MM.1S (cell line): ENCODE data around the gene TMEM108.

Experiments used
- DNase-seq: peaks from one replicate; pipeline ENCODE4 v3.0.0-alpha.2; 2015
- H2AFZ ChIP-seq: fragments of 300-600 bp; sonication (generic); 2 replicates; pipeline ENCODE4 v1.6.0; 2016; ENCODE audit warnings: antibody characterized with exemption, low read length
- H3F3A ChIP-seq: fragments of 300-600 bp; sonication (generic); 2 replicates; pipeline ENCODE4 v1.6.1; 2016; ENCODE audit warnings: mild to moderate bottlenecking, antibody characterized with exemption, low read length, moderate library complexity, mixed read lengths; ENCODE audit not compliant: insufficient read depth
- H3K27ac ChIP-seq: fragments of 300-600 bp; sonication (generic); 2 replicates; pipeline ENCODE4 v1.5.1; 2016; ENCODE audit warnings: mild to moderate bottlenecking, low read length
- H3K27me3 ChIP-seq: fragments of 300-600 bp; sonication (generic); replicated peaks from 2 replicates; pipeline ENCODE4 v1.6.0; 2016; ENCODE audit warnings: low read length; ENCODE audit not compliant: insufficient read depth
- H3K36me3 ChIP-seq: fragments of 300-600 bp; sonication (generic); replicated peaks from 2 replicates; pipeline ENCODE4 v1.6.1; 2016; ENCODE audit warnings: mild to moderate bottlenecking, low read length, mixed read lengths; ENCODE audit not compliant: insufficient read depth
- H3K4me1 ChIP-seq: fragments of 300-600 bp; sonication (generic); 2 replicates; pipeline ENCODE4 v1.6.1; 2016; ENCODE audit warnings: low read length, mixed read lengths
- H3K4me2 ChIP-seq: fragments of 300-600 bp; sonication (generic); 2 replicates; pipeline ENCODE4 v1.6.0; 2016; ENCODE audit warnings: low read depth, low read length
- H3K4me3 ChIP-seq: fragments of 300-600 bp; sonication (generic); 2 replicates; pipeline ENCODE4 v1.5.1; 2016; ENCODE audit warnings: low read length, mixed read lengths
- H3K79me2 ChIP-seq: fragments of 300-600 bp; sonication (generic); 2 replicates; pipeline ENCODE4 v1.6.1; 2016; ENCODE audit warnings: mixed run types, low read length, mixed read lengths
- H3K9ac ChIP-seq: fragments of 300-600 bp; sonication (generic); 2 replicates; pipeline ENCODE4 v1.6.1; 2016; ENCODE audit warnings: low read length, mixed read lengths
- H3K9me2 ChIP-seq: fragments of 300-600 bp; sonication (generic); replicated peaks from 2 replicates; pipeline ENCODE4 v1.6.1; 2016; ENCODE audit warnings: mild to moderate bottlenecking, low read length, mixed read lengths; ENCODE audit not compliant: insufficient read depth
- H3K9me3 ChIP-seq: fragments of 300-600 bp; sonication (generic); replicated peaks from 2 replicates; pipeline ENCODE4 v1.6.1; 2016; ENCODE audit warnings: mild to moderate bottlenecking, low read length, mixed read lengths; ENCODE audit not compliant: insufficient read depth
- H4K20me1 ChIP-seq: fragments of 300-600 bp; sonication (generic); 2 replicates; pipeline ENCODE4 v1.6.1; 2016; ENCODE audit warnings: mild to moderate bottlenecking, low read length, moderate library complexity, mixed read lengths; ENCODE audit not compliant: insufficient read depth
- EZH2 ChIP-seq: fragments of 300-600 bp; sonication (generic); optimal IDR thresholded peaks from 2 replicates; pipeline ENCODE3; 2017; ENCODE audit warnings: low read depth, mild to moderate bottlenecking, antibody characterized with exemption, low read length, mixed read lengths
- EZH2phosphoT487 ChIP-seq: fragments of 300-600 bp; sonication (generic); IDR thresholded peaks from 2 replicates; pipeline ENCODE4 v1.6.1; 2018; ENCODE audit warnings: antibody characterized with exemption, low read length
- TF ChIP-seq, protein P1 (sequence below): fragments of 300-600 bp; sonication (generic); IDR thresholded peaks from 2 replicates; pipeline ENCODE4 v1.5.1; 2016; ENCODE audit warnings: antibody characterized with exemption, low read length, mixed read lengths

TMEM108 gene

DNA sequence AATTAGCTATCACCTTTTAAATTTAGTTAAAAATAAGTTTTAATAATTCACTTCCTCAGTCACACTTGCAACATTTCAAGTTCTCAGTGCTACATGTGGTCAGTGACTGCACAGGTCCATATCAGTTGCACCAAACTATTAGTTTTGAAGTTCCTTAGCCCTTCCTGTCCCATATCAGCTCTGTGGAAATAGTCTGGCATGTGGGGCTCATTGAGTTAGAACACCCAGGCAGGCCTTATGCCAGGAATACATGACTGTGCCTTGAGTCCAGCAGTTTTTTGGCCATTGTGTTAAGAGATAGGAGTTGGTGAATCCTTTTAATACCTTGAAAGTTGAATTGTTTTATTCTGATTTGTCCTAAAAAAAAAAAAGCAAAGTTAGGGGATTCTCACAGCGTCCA is 207.9 kb downstream of the TMEM108 start:
- TF ChIP-seq, protein P1, sequence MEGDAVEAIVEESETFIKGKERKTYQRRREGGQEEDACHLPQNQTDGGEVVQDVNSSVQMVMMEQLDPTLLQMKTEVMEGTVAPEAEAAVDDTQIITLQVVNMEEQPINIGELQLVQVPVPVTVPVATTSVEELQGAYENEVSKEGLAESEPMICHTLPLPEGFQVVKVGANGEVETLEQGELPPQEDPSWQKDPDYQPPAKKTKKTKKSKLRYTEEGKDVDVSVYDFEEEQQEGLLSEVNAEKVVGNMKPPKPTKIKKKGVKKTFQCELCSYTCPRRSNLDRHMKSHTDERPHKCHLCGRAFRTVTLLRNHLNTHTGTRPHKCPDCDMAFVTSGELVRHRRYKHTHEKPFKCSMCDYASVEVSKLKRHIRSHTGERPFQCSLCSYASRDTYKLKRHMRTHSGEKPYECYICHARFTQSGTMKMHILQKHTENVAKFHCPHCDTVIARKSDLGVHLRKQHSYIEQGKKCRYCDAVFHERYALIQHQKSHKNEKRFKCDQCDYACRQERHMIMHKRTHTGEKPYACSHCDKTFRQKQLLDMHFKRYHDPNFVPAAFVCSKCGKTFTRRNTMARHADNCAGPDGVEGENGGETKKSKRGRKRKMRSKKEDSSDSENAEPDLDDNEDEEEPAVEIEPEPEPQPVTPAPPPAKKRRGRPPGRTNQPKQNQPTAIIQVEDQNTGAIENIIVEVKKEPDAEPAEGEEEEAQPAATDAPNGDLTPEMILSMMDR = no peak
- TF ChIP-seq EZH2phosphoT487 (no peak), EZH2 (no peak)
- H3K4me3 ChIP-seq = no peak overlapping the region
- no peaks in the 10 kb centered on the region for H3K9me3 ChIP-seq
- H3K9ac ChIP-seq = no peak overlapping the region
- no peaks in the 10 kb centered on the region for H3K36me3 ChIP-seq
- no peaks in the 10 kb centered on the region for H3K4me1 ChIP-seq
- H3K27me3 ChIP-seq = no peaks in the 10 kb centered on the region
- H2AFZ ChIP-seq = no peak overlapping the region
- no peaks in the 10 kb centered on the region for H3F3A ChIP-seq
- no peak for DNase-seq
- no peaks in the 10 kb centered on the region for H3K79me2 ChIP-seq
- H4K20me1 ChIP-seq = no peaks in the 10 kb centered on the region
- no peaks in the 10 kb centered on the region for H3K9me2 ChIP-seq
- no peak overlapping the region for H3K27ac ChIP-seq
- H3K4me2 ChIP-seq = no peak overlapping the region

DNA sequence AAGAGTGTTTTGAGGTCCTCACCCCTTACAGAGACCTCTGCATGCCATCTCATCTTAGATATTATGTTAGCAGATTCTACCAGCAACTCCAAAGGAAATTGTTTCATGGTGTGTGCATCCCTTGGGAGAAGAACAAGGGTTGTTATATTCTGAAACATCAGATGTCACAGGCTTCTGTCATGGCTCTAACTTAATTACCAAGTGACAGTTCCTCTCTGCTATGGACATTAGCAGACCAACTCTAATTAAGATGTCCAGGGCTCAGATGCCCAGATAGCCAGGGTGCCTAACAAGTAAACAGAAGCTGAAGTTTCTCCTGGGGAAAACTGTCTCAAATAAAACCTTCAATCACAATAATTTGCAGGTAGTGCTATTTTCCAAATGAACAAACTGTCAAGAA is 208.6 kb downstream of the TMEM108 start:
- H3K27me3 ChIP-seq = no peaks in the 10 kb centered on the region
- TF ChIP-seq EZH2phosphoT487 = no peak
- no peak for TF ChIP-seq EZH2
- TF ChIP-seq, protein P1 = no peak
- no peak overlapping the region for H3K4me3 ChIP-seq
- H3K9ac ChIP-seq = no peak overlapping the region
- H2AFZ ChIP-seq = no peak overlapping the region
- H3K36me3 ChIP-seq = no peaks in the 10 kb centered on the region
- no peaks in the 10 kb centered on the region for H3K9me2 ChIP-seq
- H3K9me3 ChIP-seq = no peaks in the 10 kb centered on the region
- H3K4me2 ChIP-seq = no peak overlapping the region
- no peak for DNase-seq
- H4K20me1 ChIP-seq = no peaks in the 10 kb centered on the region
- no peaks in the 10 kb centered on the region for H3K79me2 ChIP-seq
- no peak overlapping the region for H3K27ac ChIP-seq
- H3F3A ChIP-seq = no peaks in the 10 kb centered on the region
- no peaks in the 10 kb centered on the region for H3K4me1 ChIP-seq

DNA sequence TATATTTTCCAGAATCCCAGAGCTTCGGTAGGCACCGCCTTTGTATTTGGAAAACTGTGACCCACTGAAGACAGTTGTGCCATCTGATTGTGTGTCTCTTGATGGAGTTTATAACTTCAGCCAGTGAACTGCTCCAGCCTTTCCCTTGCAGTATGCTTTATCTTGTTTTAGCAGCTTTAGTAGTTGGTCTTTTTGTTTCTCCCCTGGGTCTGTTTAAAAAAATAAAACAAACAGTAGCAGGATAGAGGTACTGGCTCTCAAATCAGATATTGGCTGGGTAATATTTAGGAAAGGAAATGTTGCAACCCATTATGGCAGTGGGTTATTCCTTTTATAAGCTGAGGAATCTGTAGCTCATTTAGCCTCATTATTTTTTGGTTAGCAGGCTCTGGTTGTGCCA is 210.2 kb downstream of the TMEM108 start:
- H3K9me2 ChIP-seq = no peaks in the 10 kb centered on the region
- H3K27ac ChIP-seq = no peak overlapping the region

More for the DNA sequence above, 210.2 kb downstream of the TMEM108 start:
- no peaks in the 10 kb centered on the region for H3F3A ChIP-seq
- H3K27me3 ChIP-seq = no peaks in the 10 kb centered on the region
- no peaks in the 10 kb centered on the region for H3K36me3 ChIP-seq
- no peak overlapping the region for H3K4me2 ChIP-seq
- no peak overlapping the region for H3K4me3 ChIP-seq
- no peaks in the 10 kb centered on the region for H3K79me2 ChIP-seq
- no peaks in the 10 kb centered on the region for H3K9me3 ChIP-seq
- H4K20me1 ChIP-seq = no peaks in the 10 kb centered on the region
- no peak overlapping the region for H2AFZ ChIP-seq
- TF ChIP-seq, protein P1 = no peak
- TF ChIP-seq EZH2phosphoT487 = no peak
- no peak for TF ChIP-seq EZH2
- DNase-seq = no peak
- no peaks in the 10 kb centered on the region for H3K4me1 ChIP-seq
- no peak overlapping the region for H3K9ac ChIP-seq
